ENCODE data around the gene WNT9A. TPM values are rescaled to one million over a fixed set of nuclear protein-coding genes. Genes with fewer than 3 reads are reported as not detected.

Gene WNT9A
- total and polyA plus RNA-seq, 9 of the 15 experiments (the other 6 are each of a cell fraction or from before 2014, with no cell fraction given), result 0.04 to 0.17 (median 0.10) TPM; not detected in 4

DNA sequence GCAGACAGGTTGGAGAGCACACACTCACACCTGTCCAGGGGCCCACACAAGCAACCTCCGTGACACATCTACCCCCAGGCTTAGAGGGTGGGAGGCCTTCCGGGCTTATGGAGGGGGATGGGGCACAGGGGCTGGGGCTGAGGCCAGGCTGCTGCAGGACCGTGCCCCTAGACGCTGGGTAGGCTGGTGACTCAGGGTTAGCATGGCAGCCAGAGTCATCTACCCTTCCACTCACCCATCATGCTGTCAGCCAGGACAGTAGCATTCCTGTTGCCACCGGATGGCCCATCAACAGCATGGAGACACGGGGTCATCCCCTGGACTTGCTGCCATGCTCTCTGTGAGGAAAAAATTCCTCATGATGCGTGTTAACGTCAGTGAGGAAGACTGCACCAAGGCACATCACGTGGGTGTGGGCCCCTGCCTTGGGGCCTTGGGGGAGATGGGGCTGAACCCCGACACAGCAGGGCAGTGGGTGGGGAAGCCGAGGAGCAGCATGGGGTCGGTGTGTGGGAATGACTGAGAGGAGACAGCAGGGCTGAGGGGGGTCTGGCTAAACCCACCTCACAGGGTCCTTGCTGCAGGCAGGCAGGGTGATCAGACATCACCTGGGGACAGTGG lies 52.8 kb downstream of the WNT9A start:
- BruUV-seq (replicated peaks), result no TSS peak
- TF ChIP-seq, protein P1, sequence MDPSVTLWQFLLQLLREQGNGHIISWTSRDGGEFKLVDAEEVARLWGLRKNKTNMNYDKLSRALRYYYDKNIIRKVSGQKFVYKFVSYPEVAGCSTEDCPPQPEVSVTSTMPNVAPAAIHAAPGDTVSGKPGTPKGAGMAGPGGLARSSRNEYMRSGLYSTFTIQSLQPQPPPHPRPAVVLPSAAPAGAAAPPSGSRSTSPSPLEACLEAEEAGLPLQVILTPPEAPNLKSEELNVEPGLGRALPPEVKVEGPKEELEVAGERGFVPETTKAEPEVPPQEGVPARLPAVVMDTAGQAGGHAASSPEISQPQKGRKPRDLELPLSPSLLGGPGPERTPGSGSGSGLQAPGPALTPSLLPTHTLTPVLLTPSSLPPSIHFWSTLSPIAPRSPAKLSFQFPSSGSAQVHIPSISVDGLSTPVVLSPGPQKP (CRISPR knock-in tag; IDR thresholded peaks at IDR 0.05), result no peak
- TF ChIP-seq, protein P2, sequence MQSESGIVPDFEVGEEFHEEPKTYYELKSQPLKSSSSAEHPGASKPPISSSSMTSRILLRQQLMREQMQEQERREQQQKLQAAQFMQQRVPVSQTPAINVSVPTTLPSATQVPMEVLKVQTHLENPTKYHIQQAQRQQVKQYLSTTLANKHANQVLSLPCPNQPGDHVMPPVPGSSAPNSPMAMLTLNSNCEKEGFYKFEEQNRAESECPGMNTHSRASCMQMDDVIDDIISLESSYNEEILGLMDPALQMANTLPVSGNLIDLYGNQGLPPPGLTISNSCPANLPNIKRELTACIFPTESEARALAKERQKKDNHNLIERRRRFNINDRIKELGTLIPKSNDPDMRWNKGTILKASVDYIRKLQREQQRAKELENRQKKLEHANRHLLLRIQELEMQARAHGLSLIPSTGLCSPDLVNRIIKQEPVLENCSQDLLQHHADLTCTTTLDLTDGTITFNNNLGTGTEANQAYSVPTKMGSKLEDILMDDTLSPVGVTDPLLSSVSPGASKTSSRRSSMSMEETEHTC (IDR thresholded peaks at IDR 0.05), result no peak
- no peak for TF ChIP-seq PTBP1 (IDR thresholded peaks at IDR 0.05; ENCODE audit: low read depth, low read length)
- TF ChIP-seq SNRNP70 (optimal IDR thresholded peaks at IDR 0.05; ENCODE audit: low read depth, low read length), result no peak
- TF ChIP-seq RBM39 (optimal IDR thresholded peaks at IDR 0.05; ENCODE audit: low read depth, low read length), result no peak
- no peak for TF ChIP-seq MAFF (IDR thresholded peaks at IDR 0.05; ENCODE audit: low read length)
- TF ChIP-seq ZNF316 (IDR thresholded peaks at IDR 0.05), result no peak
- no peak for TF ChIP-seq CXXC5 (CRISPR knock-in tag; IDR thresholded peaks at IDR 0.05)
- TF ChIP-seq NONO (IDR thresholded peaks at IDR 0.05; ENCODE audit: low read depth in 2 of 2, low read length in 1 of 2), result no peak
- TF ChIP-seq BMI1 (IDR thresholded peaks at IDR 0.05; ENCODE audit: low read length), result no peak
- no peak for TF ChIP-seq TEAD1 (CRISPR knock-in tag; IDR thresholded peaks at IDR 0.05)
- TF ChIP-seq CEBPG (CRISPR knock-in tag; IDR thresholded peaks at IDR 0.05), result no peak
- TF ChIP-seq CEBPG (tag; conservative IDR thresholded peaks at IDR 0.05 in 1 of 2, IDR thresholded peaks at IDR 0.05 in 1 of 2), result no peak
- no peak for TF ChIP-seq NFRKB (IDR thresholded peaks at IDR 0.05; ENCODE audit: low read depth)
- WGBS (ENCODE audit: insufficient coverage, low coverage, missing lambda C conversion rate), result 7% methylated on average over 12 of the region's 12 CpGs
- in situ Hi-C loops (cut with MboI), result no loop called here
- DNase-seq (ENCODE audit: extremely low read depth in 1 of 4, low spot score in 3 of 4) (no peak), ATAC-seq (no peak), FAIRE-seq (no peak)
- no peak overlapping the region for H3K27ac ChIP-seq (ENCODE audit: extremely low read depth, low read depth, low read length)
- H3K4me3 ChIP-seq, result no peak overlapping the region
- intact Hi-C loops (cut with micrococcal nuclease), result no loop called here
- no peak overlapping the region for H3K9ac ChIP-seq (ENCODE audit: insufficient read depth in 1 of 2, low read depth in 2 of 2, low read length in 2 of 2)
- H2AFZ ChIP-seq (ENCODE audit: low read depth, low read length), result no peak overlapping the region
- no peaks in the 10 kb centered on the region for H3K79me2 ChIP-seq (ENCODE audit: control insufficient read depth, insufficient read depth, low read length)
- H3K36me3 ChIP-seq (ENCODE audit: control insufficient read depth, insufficient read depth, low read length), result no peaks in the 10 kb centered on the region
- no peak overlapping the region for H3K4me2 ChIP-seq (ENCODE audit: insufficient read depth, low read length)
- CTCF ChIA-PET (ENCODE audit: low intra/inter-chr PET ratio), result no interaction called here
- H3K27me3 ChIP-seq (ENCODE audit: control insufficient read depth in 2 of 2, insufficient read depth in 2 of 2, low read length in 2 of 2), result peaks cover 0 to 35% of the 10 kb centered on the region in 2 experiments; a peak in 2 of 5 replicates
- no peaks in the 10 kb centered on the region for H3K9me3 ChIP-seq (replicated peaks; ENCODE audit: control insufficient read depth, insufficient read depth, low read depth, low read length)
- H3K9me1 ChIP-seq (ENCODE audit: control insufficient read depth, insufficient read depth, low read length), result no peaks in the 10 kb centered on the region
- H4K20me1 ChIP-seq (replicated peaks; ENCODE audit: control insufficient read depth, insufficient read depth, low read length), result no peaks in the 10 kb centered on the region
- peaks cover 0 to 47% of the 10 kb centered on the region in 2 experiments; a peak in 4 of 5 replicates for H3K4me1 ChIP-seq (replicated peaks in 1 of 2; ENCODE audit: control insufficient read depth in 2 of 2, insufficient read depth in 2 of 2, low read length in 2 of 2)
- POLR2A ChIA-PET, result no interaction called here
